Left lung (tissue), 10 donors: Measurements from ENCODE around the gene TJP2. TPM values are rescaled to one million over a fixed set of nuclear protein-coding genes. Genes with fewer than 3 reads are reported as not detected.

ENCODE experiments used
- ATAC-seq: fragments of 200-7000 bp; cut with Tn5 transposase; one replicate; pipeline ENCODE4 v1.9.1; 2020; ENCODE audit warnings: moderate library complexity
- DNase-seq, 4 donors: peaks; one replicate each; pipeline ENCODE4 v3.0.0-alpha.2; 2013 to 2020
- H3K27ac ChIP-seq, 2 donors: fragments of 200-600 bp; sonication (generic) in 1 of 2; one replicate each; pipeline versions ENCODE4 v1.5.0 to v1.8.0; 2020 to 2021
- H3K27me3 ChIP-seq, 2 donors: fragments of 200-600 bp; sonication (generic) in 1 of 2; one replicate each; pipeline versions ENCODE4 v1.5.0 to v1.8.0; 2020 to 2021
- H3K36me3 ChIP-seq, 2 donors: fragments of 200-600 bp; sonication (generic) in 1 of 2; one replicate each; pipeline versions ENCODE4 v1.5.0 to v1.8.0; 2020 to 2021
- H3K4me1 ChIP-seq, 2 donors: fragments of 200-600 bp; one replicate each; pipeline ENCODE4 v1.8.0; 2021
- H3K4me3 ChIP-seq, 2 donors: fragments of 200-600 bp; sonication (generic) in 1 of 2; one replicate each; pipeline versions ENCODE4 v1.5.0 to v1.8.0; 2020 to 2021; ENCODE audit warnings: mild to moderate bottlenecking in 1 of 2
- H3K9me3 ChIP-seq, 2 donors: fragments of 200-600 bp; sonication (generic) in 1 of 2; one replicate each; pipeline versions ENCODE4 v1.5.0 to v1.8.0; 2020 to 2021
- CTCF ChIP-seq, 2 donors: fragments of 200-600 bp; sonication (generic) in 1 of 2; IDR thresholded peaks; one replicate each; pipeline versions ENCODE4 v1.5.0 to v1.8.0; 2021; ENCODE audit warnings: antibody characterized with exemption in 2 of 2
- intact Hi-C, 2 donors: fragments of 100-400 bp; cut with DNase I; formaldehyde crosslinking; loops; one replicate each; pipeline versions ENCODE4 v1.11.2 to v1.14.2; 2022
- polyA plus RNA-seq, 6 donors: library from polyadenylated mRNA; unstranded; fragments of 120-200 nt; gene quantifications; one replicate each; pipeline ENCODE4 v1.2.1, GENCODE V29; 2013; ENCODE audit not compliant: insufficient read length in 6 of 6
- total RNA-seq, 2 donors: library from RNA; stranded (reverse); fragmentation: NEBNext Ultra II Directional; extraction: Animal tissue kit (Norgen Biotek cat#: 25700); gene quantifications; one replicate each; pipeline ENCODE4 v1.2.1, GENCODE V29; 2021
- donor health status: DM: no; HTN: yes; CAD: no.
- donor health status: DM: no; HTN: no; CAD: no.

The TJP2 gene
- total and polyA plus RNA-seq, 8 donors = 93.0 to 139 (median 114) TPM

DNA sequence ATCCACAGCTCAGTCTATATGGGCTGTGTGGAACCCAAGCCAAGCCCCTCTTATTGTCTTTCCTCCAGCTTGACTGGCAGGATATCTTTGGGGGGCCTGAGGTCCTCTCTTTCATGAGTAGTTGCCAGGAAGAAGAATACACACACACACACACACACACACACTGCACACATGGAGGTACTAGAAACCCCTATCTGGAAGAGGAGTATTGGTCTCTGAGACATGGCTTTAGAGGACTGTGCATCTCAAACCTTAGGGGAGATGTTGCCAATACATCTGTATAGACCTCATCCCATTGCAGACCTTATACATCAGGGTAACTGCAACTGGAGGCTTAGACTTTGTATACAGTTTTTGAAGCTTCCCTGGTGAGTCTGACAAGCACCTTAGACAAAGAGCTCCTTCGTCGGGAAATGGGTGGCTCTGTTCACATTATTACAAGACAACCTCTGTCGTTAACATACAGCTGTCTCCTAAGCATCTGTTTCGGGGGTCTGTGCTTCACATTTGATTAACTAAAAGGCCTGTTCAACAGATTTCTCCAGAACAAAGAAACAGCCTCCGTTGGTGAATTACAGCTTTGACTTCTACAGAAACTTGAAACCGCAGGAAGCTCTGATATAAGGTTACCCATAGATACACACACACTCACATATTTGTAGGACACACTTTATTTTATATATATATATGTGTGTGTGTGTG lies 145.4 kb downstream of the TJP2 start:
- Histone ChIP-seq H3K36me3 (no peaks in the 10 kb centered on the region), H3K9me3 (no peaks in the 10 kb centered on the region), H3K27ac (no peak overlapping the region), H3K4me1 (no peaks in the 10 kb centered on the region), H3K4me3 (no peak overlapping the region), H3K27me3 (peaks cover 2 to 19% of the 10 kb centered on the region in 2 donors)
- no peak for ATAC-seq
- intact Hi-C loops = no loop called here
- no peak for DNase-seq
- TF ChIP-seq CTCF (IDR thresholded peaks at IDR 0.05) = no peak

GRCh38 chr9:69322256-69322655 lies 148.2 kb downstream of the TJP2 start:
- ATAC-seq = no peak
- Histone ChIP-seq H3K4me1 (no peaks in the 10 kb centered on the region), H3K27ac (no peak overlapping the region), H3K9me3 (no peaks in the 10 kb centered on the region), H3K4me3 (no peak overlapping the region), H3K36me3 (no peaks in the 10 kb centered on the region), H3K27me3 (peaks cover 5 to 44% of the 10 kb centered on the region in 2 donors)
- TF ChIP-seq CTCF (IDR thresholded peaks at IDR 0.05) = no peak
- intact Hi-C loops = no loop called here
- no peak for DNase-seq

DNA sequence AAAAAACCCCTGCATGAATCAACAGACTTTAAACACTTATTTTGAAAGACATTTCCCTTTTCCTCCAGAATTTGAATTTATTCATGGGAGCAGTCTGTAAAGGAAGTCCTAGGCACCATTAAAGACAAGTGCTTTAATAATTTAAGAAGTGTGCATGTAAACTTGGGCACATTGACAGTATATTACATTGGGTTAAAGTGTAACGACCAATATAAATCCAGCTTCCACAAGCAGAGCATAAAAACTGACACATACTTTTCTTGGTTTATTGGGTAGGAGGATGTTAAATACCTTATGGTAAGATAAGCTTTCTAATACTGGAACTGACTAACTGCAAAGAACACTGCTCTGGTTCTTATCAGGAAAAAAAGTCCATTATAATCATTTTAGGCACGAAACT lies 149.8 kb downstream of the TJP2 start:
- TF ChIP-seq CTCF (IDR thresholded peaks at IDR 0.05) = no peak
- H3K27me3 ChIP-seq = peaks cover 5 to 50% of the 10 kb centered on the region in 2 donors
- no peak for DNase-seq
- intact Hi-C loops = no loop called here
- H3K36me3 ChIP-seq = no peaks in the 10 kb centered on the region
- no peaks in the 10 kb centered on the region for H3K4me1 ChIP-seq
- H3K9me3 ChIP-seq = no peaks in the 10 kb centered on the region
- peak overlapping the region in 1 of 2 donors; percentile 38 for H3K4me3 ChIP-seq
- no peak for ATAC-seq
- no peak overlapping the region for H3K27ac ChIP-seq

Other genes with a start within 250 kb of the TJP2 start
- gene PRKACG, start 160.2 kb upstream of the TJP2 start, total RNA-seq = not detected
- gene PRKACG, start 160.2 kb upstream of the TJP2 start, polyA plus RNA-seq = under 1 TPM in 1 of 6 donors, not detected in 5; 0.14 TPM
- 10 to 100 TPM; 11.0 to 13.1 TPM for gene FXN, start 138.5 kb upstream of the TJP2 start, total RNA-seq
- gene FXN, start 138.5 kb upstream of the TJP2 start, polyA plus RNA-seq = 10 to 100 TPM; 19.8 to 24.2 (median 23.1) TPM
- 10 to 100 TPM; 16.8 to 37.4 TPM for gene ENTREP1, start 150.9 kb downstream of the TJP2 start, total RNA-seq
- 10 to 100 TPM; 32.5 to 49.7 (median 43.2) TPM for gene ENTREP1, start 150.9 kb downstream of the TJP2 start, polyA plus RNA-seq